Fibroblast of mammary gland (primary cell): Measurements from ENCODE around the gene TRPM1.
A peak's percentile ranks its signal among the peaks of the same experiment; 100 is the strongest.

Experiments
- DNase-seq: peaks from one replicate; pipeline ENCODE4 v3.0.0-alpha.2; 2010; ENCODE audit warnings: low read depth
- H3K4me3 ChIP-seq: 2 replicates; pipeline ENCODE4 v1.5.1; 2011; ENCODE audit warnings: low read depth, mild to moderate bottlenecking, low read length, moderate library complexity; ENCODE audit not compliant: control insufficient read depth
- TF ChIP-seq, protein P1 (sequence below): conservative IDR thresholded peaks from 2 replicates; pipeline ENCODE4 v1.5.1; 2011; ENCODE audit warnings: low read depth, low read length, inconsistent platforms; ENCODE audit not compliant: control insufficient read depth, insufficient read depth

The TRPM1 gene

DNA sequence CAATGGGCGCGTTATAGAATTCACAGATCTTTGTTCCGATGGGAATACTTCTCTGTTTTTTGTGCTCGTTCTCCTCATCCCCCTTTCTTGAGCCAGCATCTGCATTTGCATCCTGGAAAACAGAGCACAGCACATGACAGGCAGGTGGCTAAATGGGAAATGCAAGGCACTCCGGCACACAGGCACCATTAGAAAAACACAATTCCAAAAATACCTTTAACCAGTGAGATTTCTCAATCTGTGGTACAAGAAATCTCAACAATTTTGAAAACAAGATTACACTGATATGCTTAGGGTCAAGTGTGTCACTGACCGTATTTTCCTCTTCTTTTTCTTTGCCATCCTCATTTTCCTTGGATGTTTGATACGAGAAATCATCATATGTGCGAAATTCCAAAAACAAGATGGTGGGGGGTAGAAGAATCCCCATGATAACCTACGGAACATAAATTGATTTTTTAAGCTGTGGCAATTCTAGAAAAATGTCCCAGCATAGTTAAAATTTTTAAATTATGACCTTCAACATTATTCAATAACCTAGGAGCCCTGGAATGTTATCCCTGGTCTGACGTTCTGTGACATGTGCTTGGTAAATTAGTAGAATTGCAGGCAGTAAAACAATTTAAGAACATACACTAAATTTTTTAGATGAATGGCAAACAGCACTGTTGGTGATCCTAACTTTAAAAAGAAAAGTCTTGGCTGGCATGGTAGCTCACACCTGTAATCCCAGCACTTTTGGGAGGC is 63.6 kb downstream of the TRPM1 start:
- TF ChIP-seq, protein P1, sequence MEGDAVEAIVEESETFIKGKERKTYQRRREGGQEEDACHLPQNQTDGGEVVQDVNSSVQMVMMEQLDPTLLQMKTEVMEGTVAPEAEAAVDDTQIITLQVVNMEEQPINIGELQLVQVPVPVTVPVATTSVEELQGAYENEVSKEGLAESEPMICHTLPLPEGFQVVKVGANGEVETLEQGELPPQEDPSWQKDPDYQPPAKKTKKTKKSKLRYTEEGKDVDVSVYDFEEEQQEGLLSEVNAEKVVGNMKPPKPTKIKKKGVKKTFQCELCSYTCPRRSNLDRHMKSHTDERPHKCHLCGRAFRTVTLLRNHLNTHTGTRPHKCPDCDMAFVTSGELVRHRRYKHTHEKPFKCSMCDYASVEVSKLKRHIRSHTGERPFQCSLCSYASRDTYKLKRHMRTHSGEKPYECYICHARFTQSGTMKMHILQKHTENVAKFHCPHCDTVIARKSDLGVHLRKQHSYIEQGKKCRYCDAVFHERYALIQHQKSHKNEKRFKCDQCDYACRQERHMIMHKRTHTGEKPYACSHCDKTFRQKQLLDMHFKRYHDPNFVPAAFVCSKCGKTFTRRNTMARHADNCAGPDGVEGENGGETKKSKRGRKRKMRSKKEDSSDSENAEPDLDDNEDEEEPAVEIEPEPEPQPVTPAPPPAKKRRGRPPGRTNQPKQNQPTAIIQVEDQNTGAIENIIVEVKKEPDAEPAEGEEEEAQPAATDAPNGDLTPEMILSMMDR, result no peak
- H3K4me3 ChIP-seq, result no peak overlapping the region
- no peak for DNase-seq

GRCh38 chr15:31036783-31037182 is 64.7 kb downstream of the TRPM1 start:
- DNase-seq, result no peak
- TF ChIP-seq, protein P1, result no peak
- no peak overlapping the region for H3K4me3 ChIP-seq

DNA sequence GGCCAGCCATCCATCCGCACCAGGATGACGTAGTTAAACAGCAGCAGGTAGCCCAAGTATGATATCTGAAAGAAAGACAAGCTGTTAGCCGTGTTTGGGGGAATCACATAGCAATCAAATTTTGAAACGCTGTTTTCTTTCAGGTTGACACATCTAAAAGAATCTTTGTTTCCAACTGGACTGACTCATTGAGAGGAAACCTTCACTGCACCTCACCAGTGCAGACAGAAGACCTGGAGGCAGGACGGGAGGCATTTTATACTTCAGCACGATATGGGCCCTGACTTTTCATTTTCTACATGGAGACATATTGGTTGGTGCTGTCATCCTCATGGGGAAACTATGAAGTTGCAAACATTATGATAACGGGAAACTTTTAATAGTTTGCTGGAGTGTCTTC is 65.9 kb downstream of the TRPM1 start:
- DNase-seq, result no peak
- TF ChIP-seq, protein P1, result no peak
- no peak overlapping the region for H3K4me3 ChIP-seq

DNA sequence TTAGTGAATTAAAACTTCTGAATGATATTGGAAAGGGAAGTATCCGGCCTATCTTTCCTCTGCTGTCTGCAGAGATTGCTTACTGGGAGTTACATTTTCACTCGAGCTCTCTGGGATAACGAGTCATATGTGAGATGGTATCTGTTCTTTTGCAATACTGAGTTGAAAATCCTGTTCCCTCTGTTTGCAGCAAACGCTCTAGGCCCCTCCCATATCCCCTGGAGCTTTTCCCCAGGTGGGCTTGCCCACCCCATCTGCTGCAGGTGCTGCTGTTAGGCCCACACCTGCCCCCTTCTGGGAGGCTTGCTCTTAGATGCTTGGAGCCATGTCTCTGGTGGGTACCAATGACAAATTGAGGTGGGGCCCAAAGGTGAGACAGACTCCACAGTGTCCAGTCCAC is 67.4 kb downstream of the TRPM1 start:
- TF ChIP-seq, protein P1, result no peak
- peak; percentile 22 for DNase-seq
- H3K4me3 ChIP-seq, result no peak overlapping the region

GRCh38 chr15:31032961-31033371 is 68.6 kb downstream of the TRPM1 start:
- no peak overlapping the region for H3K4me3 ChIP-seq
- TF ChIP-seq, protein P1, result no peak
- peak; percentile 5 for DNase-seq

GRCh38 chr15:31031471-31032067 is 70.0 kb downstream of the TRPM1 start:
- H3K4me3 ChIP-seq, result no peak overlapping the region
- TF ChIP-seq, protein P1, result no peak
- DNase-seq, result peak; percentile 50
